HG02763 (cell line): Measurements from ENCODE around the gene ADAM10.

ENCODE experiments used
- ATAC-seq: cut with Tn5 transposase; IDR thresholded peaks from one replicate; pipeline ENCODE4 v1.9.1; 2021; ENCODE audit warnings: mild to moderate bottlenecking, moderate library complexity; ENCODE audit not compliant: unreplicated experiment

ADAM10 gene

GRCh38 chr15:58541410-58542087 lies 208.0 kb downstream of the ADAM10 start:
- ATAC-seq: no peak

GRCh38 chr15:58539548-58539947 lies 210.0 kb downstream of the ADAM10 start:
- ATAC-seq: no peak

GRCh38 chr15:58538901-58539300 lies 210.6 kb downstream of the ADAM10 start:
- ATAC-seq: no peak
